ENCODE results near the gene ZDHHC14.

Gene ZDHHC14

GRCh38 chr6:157505912-157506491 lies 125.0 kb downstream of the ZDHHC14 start:
- peaks cover 31% of the 10 kb centered on the region for H3K9me3 ChIP-seq (ENCODE audit: insufficient read depth, low read length)
- no peaks in the 10 kb centered on the region for H3K27me3 ChIP-seq (ENCODE audit: insufficient read depth, insufficient read length)
- DNase-seq (ENCODE audit: low read depth, low spot score), result no peak
- H3K36me3 ChIP-seq (ENCODE audit: insufficient read depth, insufficient read length, low read length), result no peaks in the 10 kb centered on the region
- no peak overlapping the region for H3K4me3 ChIP-seq (ENCODE audit: insufficient read length, low read depth)
- TF ChIP-seq ZNF274 (IDR thresholded peaks at IDR 0.05; ENCODE audit: low read depth, low read length) (no peak), SUZ12 (IDR thresholded peaks at IDR 0.05; ENCODE audit: extremely low read depth, insufficient read depth, insufficient read length) (no peak), YY1 (IDR thresholded peaks at IDR 0.05; ENCODE audit: insufficient read depth, insufficient read length) (no peak)
- H3K9ac ChIP-seq (ENCODE audit: insufficient read length, low read depth), result no peak overlapping the region
- no peaks in the 10 kb centered on the region for H3K4me1 ChIP-seq (ENCODE audit: insufficient read depth, insufficient read length)

GRCh38 chr6:157510323-157511188 lies 129.6 kb downstream of the ZDHHC14 start:
- no peak for DNase-seq (ENCODE audit: low read depth, low spot score)
- H3K4me3 ChIP-seq (ENCODE audit: insufficient read length, low read depth), result no peak overlapping the region
- H3K36me3 ChIP-seq (ENCODE audit: insufficient read depth, insufficient read length, low read length), result no peaks in the 10 kb centered on the region
- no peak for TF ChIP-seq ZNF274 (IDR thresholded peaks at IDR 0.05; ENCODE audit: low read depth, low read length)
- TF ChIP-seq YY1 (IDR thresholded peaks at IDR 0.05; ENCODE audit: insufficient read depth, insufficient read length), result no peak
- no peak for TF ChIP-seq SUZ12 (IDR thresholded peaks at IDR 0.05; ENCODE audit: extremely low read depth, insufficient read depth, insufficient read length)
- no peaks in the 10 kb centered on the region for H3K27me3 ChIP-seq (ENCODE audit: insufficient read depth, insufficient read length)
- no peak overlapping the region for H3K9ac ChIP-seq (ENCODE audit: insufficient read length, low read depth)
- peaks cover 19% of the 10 kb centered on the region for H3K9me3 ChIP-seq (ENCODE audit: insufficient read depth, low read length)
- no peaks in the 10 kb centered on the region for H3K4me1 ChIP-seq (ENCODE audit: insufficient read depth, insufficient read length)

GRCh38 chr6:157511682-157512381 lies 130.8 kb downstream of the ZDHHC14 start:
- H3K4me1 ChIP-seq (ENCODE audit: insufficient read depth, insufficient read length), result no peaks in the 10 kb centered on the region
- H3K9me3 ChIP-seq (ENCODE audit: insufficient read depth, low read length), result peaks cover 7% of the 10 kb centered on the region; the same call in 1 of the 2 replicates
- no peaks in the 10 kb centered on the region for H3K27me3 ChIP-seq (ENCODE audit: insufficient read depth, insufficient read length)
- DNase-seq (ENCODE audit: low read depth, low spot score), result no peak
- H3K4me3 ChIP-seq (ENCODE audit: insufficient read length, low read depth), result no peak overlapping the region
- H3K36me3 ChIP-seq (ENCODE audit: insufficient read depth, insufficient read length, low read length), result no peaks in the 10 kb centered on the region
- TF ChIP-seq ZNF274 (IDR thresholded peaks at IDR 0.05; ENCODE audit: low read depth, low read length) (no peak), YY1 (IDR thresholded peaks at IDR 0.05; ENCODE audit: insufficient read depth, insufficient read length) (no peak), SUZ12 (IDR thresholded peaks at IDR 0.05; ENCODE audit: extremely low read depth, insufficient read depth, insufficient read length) (no peak)
- H3K9ac ChIP-seq (ENCODE audit: insufficient read length, low read depth), result no peak overlapping the region

GRCh38 chr6:157512382-157512682 lies 131.3 kb downstream of the ZDHHC14 start:
- Histone ChIP-seq H3K9me3 (ENCODE audit: insufficient read depth, low read length) (peaks cover 4% of the 10 kb centered on the region; the same call in 1 of the 2 replicates), H3K4me3 (ENCODE audit: insufficient read length, low read depth) (no peak overlapping the region), H3K27me3 (ENCODE audit: insufficient read depth, insufficient read length) (no peaks in the 10 kb centered on the region), H3K36me3 (ENCODE audit: insufficient read depth, insufficient read length, low read length) (no peaks in the 10 kb centered on the region), H3K4me1 (ENCODE audit: insufficient read depth, insufficient read length) (no peaks in the 10 kb centered on the region), H3K9ac (ENCODE audit: insufficient read length, low read depth) (no peak overlapping the region)
- no peak for DNase-seq (ENCODE audit: low read depth, low spot score)
- TF ChIP-seq YY1 (IDR thresholded peaks at IDR 0.05; ENCODE audit: insufficient read depth, insufficient read length), result no peak
- TF ChIP-seq SUZ12 (IDR thresholded peaks at IDR 0.05; ENCODE audit: extremely low read depth, insufficient read depth, insufficient read length), result no peak
- TF ChIP-seq ZNF274 (IDR thresholded peaks at IDR 0.05; ENCODE audit: low read depth, low read length), result no peak

GRCh38 chr6:157513004-157513603 lies 132.1 kb downstream of the ZDHHC14 start:
- no peaks in the 10 kb centered on the region for H3K36me3 ChIP-seq (ENCODE audit: insufficient read depth, insufficient read length, low read length)
- no peaks in the 10 kb centered on the region for H3K4me1 ChIP-seq (ENCODE audit: insufficient read depth, insufficient read length)
- H3K9ac ChIP-seq (ENCODE audit: insufficient read length, low read depth), result no peak overlapping the region
- no peaks in the 10 kb centered on the region for H3K9me3 ChIP-seq (ENCODE audit: insufficient read depth, low read length)
- TF ChIP-seq ZNF274 (IDR thresholded peaks at IDR 0.05; ENCODE audit: low read depth, low read length) (no peak), SUZ12 (IDR thresholded peaks at IDR 0.05; ENCODE audit: extremely low read depth, insufficient read depth, insufficient read length) (no peak), YY1 (IDR thresholded peaks at IDR 0.05; ENCODE audit: insufficient read depth, insufficient read length) (no peak)
- no peaks in the 10 kb centered on the region for H3K27me3 ChIP-seq (ENCODE audit: insufficient read depth, insufficient read length)
- DNase-seq (ENCODE audit: low read depth, low spot score), result no peak
- no peak overlapping the region for H3K4me3 ChIP-seq (ENCODE audit: insufficient read length, low read depth)

GRCh38 chr6:157513619-157514485 lies 132.9 kb downstream of the ZDHHC14 start:
- Histone ChIP-seq H3K9ac (ENCODE audit: insufficient read length, low read depth) (no peak overlapping the region), H3K27me3 (ENCODE audit: insufficient read depth, insufficient read length) (no peaks in the 10 kb centered on the region), H3K9me3 (ENCODE audit: insufficient read depth, low read length) (no peaks in the 10 kb centered on the region), H3K4me3 (ENCODE audit: insufficient read length, low read depth) (no peak overlapping the region), H3K4me1 (ENCODE audit: insufficient read depth, insufficient read length) (peaks cover 3% of the 10 kb centered on the region), H3K36me3 (ENCODE audit: insufficient read depth, insufficient read length, low read length) (no peaks in the 10 kb centered on the region)
- no peak for DNase-seq (ENCODE audit: low read depth, low spot score)
- TF ChIP-seq YY1 (IDR thresholded peaks at IDR 0.05; ENCODE audit: insufficient read depth, insufficient read length), result no peak
- TF ChIP-seq SUZ12 (IDR thresholded peaks at IDR 0.05; ENCODE audit: extremely low read depth, insufficient read depth, insufficient read length), result no peak
- no peak for TF ChIP-seq ZNF274 (IDR thresholded peaks at IDR 0.05; ENCODE audit: low read depth, low read length)
